Measurements from ENCODE around the gene ATE1.
"Not testable (repeated sequence)": the region's sequence is repeated elsewhere in the genome, so short reads cannot be mapped to it uniquely, and the experiment has no call there.

Gene ATE1

GRCh38 chr10:121828045-121828444 is 99.8 kb downstream of the ATE1 start:
- DNase-seq, result no peak

- not testable (repeated sequence) for DNase-seq
Observed at GRCh38 chr10:121826773-121827172, 101.1 kb downstream of the ATE1 start.

GRCh38 chr10:121823993-121824463 is 103.8 kb downstream of the ATE1 start:
- no peak for DNase-seq

DNA sequence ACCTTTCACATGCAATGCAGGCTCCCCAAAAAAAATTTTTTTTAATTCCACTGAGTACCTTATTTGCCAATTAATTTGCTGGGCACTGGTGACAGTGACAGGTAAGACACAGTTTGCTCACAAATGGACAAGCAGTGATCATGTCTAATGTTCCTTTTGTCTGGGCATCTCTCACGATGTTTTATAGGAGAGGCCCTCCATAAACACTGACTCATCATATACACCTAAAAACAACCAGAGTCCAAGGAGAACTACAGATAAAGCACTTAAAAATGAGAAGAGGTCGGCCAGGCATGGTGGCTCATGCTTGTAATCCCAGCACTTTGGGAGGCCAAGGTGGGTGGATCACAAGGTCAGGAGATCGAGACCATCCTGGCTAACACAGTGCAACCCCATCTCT is 105.1 kb downstream of the ATE1 start:
- no peak for DNase-seq

GRCh38 chr10:121822180-121822579 is 105.7 kb downstream of the ATE1 start:
- no peak for DNase-seq

DNA sequence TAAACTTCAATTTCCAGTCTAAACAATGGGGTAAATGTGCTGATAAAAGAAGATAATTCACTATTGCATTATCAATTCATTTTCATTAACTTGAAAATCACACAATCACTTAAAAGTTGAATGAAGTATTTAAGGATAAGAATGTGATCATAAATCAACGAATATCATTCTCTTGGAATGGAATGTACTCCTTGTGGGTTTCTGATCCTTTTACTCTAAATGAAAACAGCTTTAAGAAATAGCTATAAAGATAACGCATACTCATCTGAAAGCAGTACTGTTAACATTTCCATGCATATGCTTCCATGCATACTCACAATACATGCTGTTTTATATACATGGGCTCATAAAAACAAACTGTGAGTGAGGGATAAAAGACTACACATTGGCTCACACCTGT is 108.8 kb downstream of the ATE1 start:
- DNase-seq, result no peak

GRCh38 chr10:121818599-121818998 is 109.2 kb downstream of the ATE1 start:
- DNase-seq, result no peak

- no peak for DNase-seq
Observed at GRCh38 chr10:121816197-121816596, 111.6 kb downstream of the ATE1 start.

GRCh38 chr10:121813857-121814256 is 114.0 kb downstream of the ATE1 start:
- no peak for DNase-seq

DNA sequence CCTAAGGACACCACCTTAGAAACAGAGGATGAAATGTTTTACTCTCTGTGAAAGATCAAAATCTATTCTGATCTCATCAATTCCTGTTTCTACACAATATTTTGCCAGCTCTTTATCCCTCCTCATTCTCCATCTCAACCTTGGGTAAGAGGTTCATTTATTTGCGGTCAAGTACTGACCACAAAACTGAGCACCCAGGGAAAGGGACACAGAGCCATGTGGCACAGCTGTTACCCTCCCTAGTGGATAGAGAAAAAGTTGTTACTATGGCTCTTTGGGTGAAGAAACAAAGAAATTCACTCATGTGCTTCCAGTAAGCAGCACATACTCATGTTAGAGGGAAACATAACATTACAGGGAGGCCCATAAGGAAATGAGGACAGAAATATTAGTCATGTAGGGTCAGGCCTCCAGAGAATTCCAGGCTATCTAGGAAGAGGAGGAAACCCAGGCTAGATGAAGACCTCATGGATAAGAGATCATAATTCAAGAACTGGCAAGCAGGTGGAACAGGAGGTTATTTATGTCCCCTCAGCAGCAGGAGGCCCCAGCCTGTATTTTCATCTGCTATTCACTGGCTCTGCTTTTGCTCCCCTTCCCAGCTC is 114.5 kb downstream of the ATE1 start:
- no peak for DNase-seq

- DNase-seq, result no peak
Observed at GRCh38 chr10:121812031-121812430, 115.8 kb downstream of the ATE1 start.

DNA sequence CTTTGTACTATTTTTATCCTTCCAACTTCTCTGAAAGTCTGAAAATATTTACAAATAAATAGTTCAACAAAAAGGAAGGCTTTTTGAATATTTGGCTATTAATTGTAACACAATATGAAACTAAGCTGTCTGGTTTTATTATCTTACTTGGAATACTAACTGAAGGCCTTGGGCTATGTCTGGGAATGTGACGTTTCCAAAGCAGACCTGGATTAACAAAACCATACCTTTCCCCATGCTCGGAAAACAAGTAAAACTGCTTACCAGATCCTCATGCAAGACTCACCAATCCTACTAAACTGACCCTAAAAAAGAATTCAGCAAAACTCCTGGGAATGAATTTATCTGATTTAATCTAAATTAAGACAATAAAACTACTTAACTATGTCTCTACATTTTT is 116.4 kb downstream of the ATE1 start:
- no peak for DNase-seq

GRCh38 chr10:121808835-121809234 is 119.0 kb downstream of the ATE1 start:
- no peak for DNase-seq

- DNase-seq, result no peak
Observed at GRCh38 chr10:121804460-121804859, 123.4 kb downstream of the ATE1 start.

- DNase-seq, result no peak
Observed at GRCh38 chr10:121803611-121804010, 124.2 kb downstream of the ATE1 start.

GRCh38 chr10:121800831-121801230 is 127.0 kb downstream of the ATE1 start:
- no peak for DNase-seq

DNA sequence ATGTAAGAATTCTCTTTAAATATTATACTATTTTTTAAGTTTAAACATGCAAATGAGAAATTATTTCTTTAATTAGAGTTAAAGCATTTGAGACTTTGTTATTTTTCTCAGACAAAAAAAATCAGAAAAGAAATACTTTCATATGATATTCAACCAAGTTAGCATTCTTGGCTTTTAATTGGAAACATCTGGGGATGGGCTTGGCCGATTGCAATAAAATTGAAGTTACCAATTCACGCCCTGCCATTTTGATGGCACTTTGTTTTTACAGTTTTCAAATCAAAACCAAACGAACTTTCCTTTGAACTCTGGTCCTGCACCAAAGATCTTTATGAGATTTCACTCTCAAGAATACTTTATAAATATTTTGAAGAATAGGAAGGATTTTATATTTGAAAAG is 127.7 kb downstream of the ATE1 start:
- no peak for DNase-seq

DNA sequence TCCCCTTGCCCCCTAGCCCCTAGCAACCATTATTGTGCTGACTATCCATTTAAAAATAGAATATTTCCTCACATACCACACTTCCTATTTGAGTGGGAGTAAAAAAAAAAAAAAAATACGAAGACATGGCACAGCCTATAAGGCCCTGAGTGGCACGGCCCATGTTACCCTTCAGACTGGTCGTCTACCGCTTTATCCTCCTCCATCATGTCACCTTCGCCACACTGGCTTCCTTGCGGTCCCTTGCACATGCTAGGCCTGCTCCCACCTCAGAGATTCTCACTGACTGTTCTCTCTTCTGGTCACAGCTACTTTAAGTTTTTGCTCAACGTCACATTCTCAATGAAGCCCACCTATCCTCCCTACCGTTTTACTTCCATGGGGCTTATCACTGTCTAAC is 130.3 kb downstream of the ATE1 start:
- no peak for DNase-seq

GRCh38 chr10:121796342-121796741 is 131.5 kb downstream of the ATE1 start:
- DNase-seq, result no peak

DNA sequence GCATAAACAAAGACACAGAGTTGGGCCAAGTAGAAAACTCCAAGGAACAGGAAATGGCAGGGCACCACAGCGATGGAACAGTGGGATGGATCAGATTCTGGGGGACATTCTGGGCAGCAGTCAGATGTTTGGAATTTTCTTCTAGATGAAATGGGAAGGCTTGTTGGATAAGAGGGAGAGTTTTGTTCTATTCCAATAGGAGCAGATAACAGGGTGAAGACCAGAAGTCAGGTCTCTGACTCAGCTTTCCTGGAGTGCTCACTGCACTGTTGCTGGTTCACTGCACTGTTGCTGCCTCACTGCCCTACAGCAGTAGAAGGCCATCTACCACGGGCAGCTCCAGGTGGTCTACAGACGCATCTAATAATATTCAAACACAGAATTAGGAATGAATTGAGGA is 135.6 kb downstream of the ATE1 start:
- no peak for DNase-seq

DNA sequence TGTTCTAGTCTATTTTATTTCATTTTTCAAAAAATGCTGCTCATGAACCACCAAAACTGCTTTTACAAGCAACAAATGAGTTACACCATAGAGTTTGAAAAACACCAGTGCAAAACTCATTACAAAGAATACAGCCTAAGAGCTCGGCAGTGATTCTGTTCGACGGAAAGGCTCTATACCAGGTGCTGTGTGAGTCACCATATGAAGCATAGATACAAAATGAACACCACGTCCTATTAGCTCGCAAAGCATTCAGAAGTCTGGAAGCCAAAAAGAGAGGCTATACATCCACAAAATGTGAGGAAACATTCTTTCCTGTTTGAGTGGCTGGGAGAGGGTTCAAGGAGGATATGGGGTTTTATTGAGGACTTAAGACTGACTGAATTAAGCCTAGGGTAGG is 136.1 kb downstream of the ATE1 start:
- no peak for DNase-seq

DNA sequence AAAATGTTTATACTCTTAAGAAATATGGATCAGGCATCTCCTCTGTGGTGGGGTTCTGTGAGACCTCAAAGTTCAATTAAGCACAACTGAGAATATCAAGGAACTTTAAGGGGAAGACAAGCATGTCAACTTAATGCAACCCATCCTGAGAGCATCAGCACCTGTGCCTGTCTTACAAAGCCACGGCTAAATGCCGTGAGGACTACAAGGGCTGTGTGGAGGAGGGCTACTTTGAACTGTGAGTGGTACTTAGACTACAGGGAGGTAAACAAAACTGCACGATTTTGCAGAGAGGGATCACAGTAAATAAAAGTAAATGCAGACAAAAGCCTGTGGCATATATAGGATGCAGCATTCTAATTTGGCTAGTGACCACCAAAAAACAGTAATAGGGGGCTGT is 139.1 kb downstream of the ATE1 start:
- DNase-seq, result no peak

- no peak for DNase-seq
Observed at GRCh38 chr10:121788115-121788514, 139.7 kb downstream of the ATE1 start.

DNA sequence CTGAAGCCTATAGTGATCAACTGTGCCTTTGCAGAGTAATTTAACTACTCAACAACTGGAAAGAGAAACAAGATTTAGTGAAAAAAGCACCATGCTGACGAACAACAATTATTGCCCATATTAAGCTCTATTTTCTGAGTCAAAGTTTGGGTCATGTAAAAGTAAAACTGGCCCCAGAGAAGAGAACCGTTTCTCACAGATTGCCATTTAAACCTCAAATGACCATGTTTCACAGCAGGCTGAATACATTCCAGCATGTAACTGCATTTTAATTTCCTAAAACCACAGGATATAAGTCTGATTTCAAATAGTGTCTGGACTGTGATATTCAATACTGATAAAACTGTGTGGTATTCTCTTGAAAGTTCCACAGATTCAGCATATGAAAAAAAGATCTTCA is 140.7 kb downstream of the ATE1 start:
- no peak for DNase-seq

- DNase-seq, result no peak
Observed at GRCh38 chr10:121783782-121784372, 144.0 kb downstream of the ATE1 start.

Data from activated CD4-positive, alpha-beta T cell treated with anti-CD3 and anti-CD28 coated beads, Interleukin-2, amount 50 U/mL, for 4 hours (primary cell).